GM21528 (cell line): ENCODE measurements around the gene REL.
"Not testable (repeated sequence)": the region's sequence is repeated elsewhere in the genome, so short reads cannot be mapped to it uniquely, and the experiment has no call there.

Source experiments
- ATAC-seq: cut with Tn5 transposase; IDR thresholded peaks from one replicate; pipeline ENCODE4 v1.9.1; 2021; ENCODE audit warnings: mild to moderate bottlenecking, moderate library complexity; ENCODE audit not compliant: unreplicated experiment, low FRiP score

REL gene

DNA sequence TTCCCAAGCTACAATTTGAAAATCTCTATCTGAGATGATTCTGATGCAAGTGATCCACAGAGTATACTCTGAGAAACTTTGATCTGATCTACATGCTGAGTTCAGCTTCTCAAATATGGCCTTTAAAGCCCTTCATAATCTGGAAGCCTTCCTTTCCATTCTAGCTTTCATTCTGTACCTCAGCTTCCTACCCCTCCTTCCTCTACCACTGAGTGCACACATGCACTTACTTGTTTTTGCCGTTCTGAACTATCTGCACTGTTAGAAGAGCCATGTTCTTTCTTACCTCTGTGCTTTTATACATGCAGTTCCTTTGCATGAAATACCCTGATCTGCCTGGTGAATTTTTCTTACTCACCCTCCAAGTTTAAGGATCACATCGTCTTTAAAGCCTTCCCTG is 25.0 kb downstream of the REL start:
- no peak for ATAC-seq

DNA sequence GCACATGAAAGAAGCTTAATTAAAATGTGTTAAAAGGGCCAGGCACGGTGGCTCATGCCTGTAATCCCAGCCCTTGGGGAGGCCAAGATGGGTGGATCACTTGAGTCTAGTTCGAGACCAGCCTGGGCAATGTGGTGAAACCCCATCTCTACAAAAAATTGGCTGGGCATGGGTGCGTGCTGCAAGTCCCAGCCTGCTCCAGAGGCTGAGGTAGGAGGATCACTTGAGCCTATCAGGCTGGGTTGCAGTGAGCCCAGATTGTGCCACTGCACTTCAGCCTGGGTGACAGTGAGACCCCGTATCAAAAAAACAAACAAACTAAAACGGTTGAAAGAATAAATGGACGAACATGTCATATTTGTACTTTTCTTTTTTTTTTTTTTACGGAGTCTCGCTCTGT is 26.0 kb downstream of the REL start:
- ATAC-seq = no peak

DNA sequence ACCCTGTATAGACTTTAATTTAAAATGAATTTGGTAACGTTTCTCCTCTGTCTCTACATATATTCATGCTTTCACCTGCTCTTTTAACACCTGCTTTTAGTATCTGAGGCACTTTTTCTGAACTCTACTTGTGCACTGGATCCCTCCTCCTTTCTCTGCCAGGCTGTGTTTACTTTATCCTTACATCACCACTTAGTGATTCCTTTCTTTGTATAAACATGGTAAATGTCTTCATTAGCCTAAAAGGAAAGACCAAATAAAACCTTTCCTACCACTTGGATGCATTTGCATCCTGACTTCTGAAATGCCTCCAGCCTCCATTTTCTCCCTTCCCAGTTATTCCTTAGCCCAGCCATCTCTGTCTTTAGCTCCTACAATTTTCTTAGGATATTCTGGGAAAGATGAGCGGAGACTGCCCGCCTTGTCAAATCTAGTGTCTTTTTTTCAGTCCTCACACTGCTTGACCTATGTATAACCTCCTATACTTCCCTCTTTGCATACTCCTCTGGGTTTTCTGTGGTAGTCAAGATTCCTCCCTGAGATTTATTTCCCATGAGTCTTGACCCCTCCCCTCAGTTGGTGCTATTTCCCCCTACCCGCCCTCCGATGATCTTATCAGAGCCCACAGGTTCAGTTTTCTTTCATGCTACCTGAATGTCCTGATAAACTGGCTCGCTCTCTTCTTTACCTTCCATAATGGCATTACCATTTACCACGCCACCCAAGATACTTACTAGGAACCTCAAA is 44.8 kb downstream of the REL start:
- no peak for ATAC-seq

GRCh38 chr2:60926741-60927552 is 45.6 kb downstream of the REL start:
- no peak for ATAC-seq

- not testable (repeated sequence) for ATAC-seq
Observed at GRCh38 chr2:60932061-60932460, 50.7 kb downstream of the REL start.

- ATAC-seq = no peak
Observed at GRCh38 chr2:60932954-60933353, 51.6 kb downstream of the REL start.

DNA sequence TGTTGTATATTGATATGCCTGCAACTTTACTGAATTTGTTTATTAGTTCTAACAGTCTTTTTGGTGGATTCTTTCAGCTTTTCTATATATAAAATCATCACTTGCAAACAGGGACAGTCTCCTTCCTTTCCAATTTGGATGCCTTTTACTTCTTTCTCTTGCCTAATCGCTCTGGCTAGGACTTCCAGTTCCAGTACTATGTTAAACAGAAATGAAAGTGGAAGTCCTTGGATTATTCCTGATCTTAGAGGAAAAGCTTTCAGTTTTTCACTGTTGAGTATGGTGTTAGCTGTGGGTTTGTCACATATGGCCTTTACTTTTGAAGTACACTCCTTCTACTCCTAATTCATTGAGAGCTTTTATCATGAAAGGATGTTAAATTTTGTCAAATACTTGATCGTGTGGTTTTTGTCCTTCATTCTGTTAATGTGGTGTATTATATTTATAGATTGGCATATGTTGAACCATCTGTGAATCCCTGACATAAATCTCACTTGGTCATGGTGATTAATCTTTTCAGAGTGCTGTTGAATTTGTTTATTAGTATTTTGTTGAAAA is 52.9 kb downstream of the REL start:
- no peak for ATAC-seq

GRCh38 chr2:60936757-60937156 is 55.4 kb downstream of the REL start:
- ATAC-seq = no peak

DNA sequence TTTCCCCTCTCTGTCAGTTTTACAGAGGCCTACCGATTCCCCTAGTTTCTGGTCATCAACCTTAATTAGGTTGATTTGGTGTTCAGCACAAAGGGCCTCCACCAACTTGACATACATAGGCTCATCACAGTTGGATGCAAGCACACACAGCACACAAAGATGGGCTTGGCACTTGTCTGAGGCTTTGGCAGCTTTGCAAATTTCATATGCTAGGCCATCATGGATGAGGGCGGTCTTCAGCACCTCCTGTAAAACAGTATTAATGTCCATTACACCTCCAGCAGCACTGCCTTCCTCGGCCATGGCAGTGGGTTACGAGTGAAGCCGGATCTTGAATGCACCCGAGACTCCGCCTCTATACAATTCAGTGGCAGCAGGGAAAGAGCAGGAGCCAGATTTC is 56.9 kb downstream of the REL start:
- no peak for ATAC-seq

GRCh38 chr2:60939622-60940021 is 58.2 kb downstream of the REL start:
- no peak for ATAC-seq

GRCh38 chr2:60945341-60945740 is 64.0 kb downstream of the REL start:
- no peak for ATAC-seq

DNA sequence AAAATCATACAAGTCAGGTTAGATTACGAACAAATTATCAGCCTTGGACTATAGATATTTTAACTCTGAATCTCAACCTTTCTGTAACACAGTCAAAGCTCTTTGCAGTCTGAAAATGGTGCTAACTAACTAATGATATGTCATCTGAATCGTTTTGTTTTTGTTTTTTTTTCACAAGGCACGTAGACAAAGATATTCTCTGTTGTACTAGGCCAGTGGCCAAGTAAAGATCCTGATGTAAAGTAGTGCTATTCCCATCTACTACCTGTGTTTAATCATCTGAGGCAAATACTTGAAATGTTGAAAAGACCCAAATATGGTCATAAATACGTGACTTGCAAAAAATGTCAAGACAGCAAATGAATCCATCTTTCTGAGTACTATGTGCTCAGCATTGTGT is 65.7 kb downstream of the REL start:
- no peak for ATAC-seq

DNA sequence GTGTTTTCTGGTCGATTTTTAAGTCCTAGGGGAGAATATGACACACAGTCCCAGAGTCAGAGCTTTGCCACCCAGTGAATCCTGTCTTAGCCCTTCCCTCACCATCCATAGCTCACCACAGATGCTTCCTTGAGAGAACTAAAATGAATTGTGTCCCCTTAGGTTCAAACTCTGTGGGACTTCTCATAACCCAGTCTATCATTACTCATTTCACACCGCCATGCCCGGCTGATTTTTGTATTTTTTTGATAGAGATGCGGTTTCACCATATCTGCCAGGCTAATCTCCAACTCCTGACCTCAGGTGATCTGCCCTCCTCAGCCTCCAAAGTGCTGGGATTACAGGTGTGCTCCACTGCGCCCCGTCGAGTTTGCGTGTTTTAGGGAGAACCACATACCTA is 66.8 kb downstream of the REL start:
- no peak for ATAC-seq

GRCh38 chr2:60948926-60949579 is 67.7 kb downstream of the REL start:
- ATAC-seq = no peak

DNA sequence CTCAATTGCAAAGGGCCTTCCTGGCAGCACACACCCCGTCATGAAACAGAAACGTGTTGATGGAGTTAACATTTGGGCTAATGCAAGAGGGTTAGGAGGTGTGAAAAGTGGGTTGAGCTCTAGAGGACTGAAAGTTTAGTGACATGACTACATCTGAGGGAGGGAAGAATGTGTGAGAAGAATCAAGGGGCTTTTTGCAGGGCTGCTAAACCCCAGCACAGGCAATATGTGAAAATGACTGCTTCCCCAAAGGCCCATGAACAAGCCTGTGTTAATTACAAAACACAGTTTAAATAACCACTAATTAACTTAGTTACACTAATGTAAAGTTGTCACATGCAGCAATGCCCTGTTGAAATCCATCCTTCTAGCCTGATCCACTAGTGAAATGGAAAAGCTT is 72.8 kb downstream of the REL start:
- no peak for ATAC-seq

DNA sequence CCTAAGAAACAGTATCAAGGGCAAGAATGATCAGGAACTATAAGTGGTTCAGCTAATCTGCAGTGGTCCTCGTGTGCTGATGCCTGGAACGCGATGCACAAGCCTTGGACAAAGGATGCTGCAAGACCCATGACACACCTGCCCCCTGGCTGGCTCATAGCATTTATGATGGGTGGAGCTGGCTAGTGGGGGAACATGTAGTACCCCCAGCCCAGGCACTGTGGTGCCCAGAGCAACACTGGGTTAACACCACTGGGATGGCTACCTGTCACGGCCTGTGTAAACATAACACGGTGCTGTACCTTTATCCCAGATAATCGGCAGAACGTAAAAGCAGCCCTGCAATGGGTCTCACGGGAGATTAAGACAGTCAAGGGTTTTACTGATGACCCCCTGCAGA is 75.8 kb downstream of the REL start:
- ATAC-seq = no peak

DNA sequence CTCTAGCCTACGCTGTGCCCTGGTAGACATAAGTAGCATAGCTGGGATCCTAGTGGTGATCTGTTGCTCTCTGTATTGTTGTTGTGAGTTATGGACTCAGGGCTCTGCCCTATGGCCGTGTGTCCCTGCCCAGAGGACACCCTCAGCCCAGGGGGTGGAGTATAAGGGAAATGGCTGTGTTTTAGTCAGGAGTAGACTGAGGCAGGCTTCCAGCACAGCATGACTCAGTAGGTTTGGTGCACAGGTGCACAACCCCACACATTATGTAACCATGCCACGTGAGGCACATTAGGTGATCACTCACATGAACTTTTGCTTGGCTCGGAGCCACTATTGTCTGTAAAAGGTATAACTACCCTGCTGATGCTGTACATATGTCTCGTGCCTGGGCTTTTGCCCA is 76.3 kb downstream of the REL start:
- ATAC-seq = no peak

- no peak for ATAC-seq
Observed at GRCh38 chr2:60958361-60958760, 77.0 kb downstream of the REL start.

DNA sequence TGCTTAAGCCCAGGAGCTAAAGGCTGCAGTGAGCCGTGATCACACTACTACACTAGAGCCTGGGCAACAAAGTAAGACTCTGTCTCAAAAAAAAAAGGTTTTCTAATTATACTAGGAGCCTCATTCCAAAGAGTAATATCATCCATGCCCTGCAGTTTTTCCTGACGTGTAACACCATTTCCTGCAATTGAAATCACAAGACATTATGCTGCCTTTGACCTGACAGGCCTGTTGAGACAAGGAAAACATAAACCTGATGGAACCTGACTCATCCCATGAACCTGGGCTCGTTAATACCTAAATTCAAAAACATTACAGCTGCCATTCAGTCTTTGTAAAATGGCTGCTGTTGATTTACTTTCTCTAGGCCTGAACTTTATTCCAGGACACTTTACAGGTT is 77.4 kb downstream of the REL start:
- no peak for ATAC-seq

- ATAC-seq = no peak
Observed at GRCh38 chr2:60959501-60959900, 78.1 kb downstream of the REL start.

DNA sequence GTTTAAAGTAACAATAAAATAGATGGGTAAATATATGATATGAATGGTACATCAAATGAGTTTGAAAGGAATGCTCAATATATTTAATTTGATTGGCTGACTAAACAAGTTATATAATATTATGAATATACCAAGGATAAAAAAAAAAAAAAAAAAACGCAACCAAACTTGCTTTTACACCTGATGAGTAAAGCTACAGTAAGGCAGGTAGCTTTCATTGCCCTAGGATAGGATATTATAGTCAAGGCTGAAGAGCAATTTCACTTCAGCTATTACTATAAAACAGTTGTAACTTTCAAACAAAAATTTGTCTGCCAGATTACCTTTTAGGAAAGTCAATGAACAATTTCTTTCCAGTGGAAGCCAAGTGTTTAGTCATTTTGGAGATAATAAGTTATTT is 79.3 kb downstream of the REL start:
- no peak for ATAC-seq
